ENCODE measurements around the gene ZSCAN21. TPM values are rescaled to one million over a fixed set of nuclear protein-coding genes. Genes with fewer than 3 reads are reported as not detected.

ZSCAN21 gene
- total RNA-seq, 2 experiments from 2014 or later, result 6.9 TPM

DNA sequence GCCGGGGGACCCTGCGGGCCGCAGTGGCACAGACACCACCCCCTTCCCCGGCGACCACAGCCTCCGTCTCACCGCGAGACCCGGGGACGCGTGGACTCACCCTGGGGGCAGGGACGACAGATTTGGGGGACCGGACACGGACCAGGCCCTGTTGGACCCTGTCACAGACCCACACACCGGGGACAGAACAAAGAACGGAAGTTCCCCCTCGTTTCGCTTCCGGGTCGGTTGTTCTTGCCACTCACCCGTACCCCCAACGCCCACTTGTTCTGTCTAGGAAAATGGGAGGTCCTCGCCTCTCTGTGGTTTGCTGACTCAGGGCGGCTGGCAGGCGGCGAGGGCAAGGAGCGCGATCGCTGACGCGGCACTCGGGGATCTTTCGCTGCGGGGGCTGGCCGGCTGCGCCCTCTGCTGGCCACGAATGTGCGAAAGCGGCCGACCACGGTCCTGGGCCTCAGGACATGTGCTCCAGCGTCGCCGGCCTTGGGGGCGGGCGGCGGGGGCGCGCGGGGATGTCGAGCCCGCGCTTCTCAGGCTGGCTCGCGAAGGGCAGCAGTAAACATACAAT, 32.0 kb downstream of the ZSCAN21 start, which contains the start of gene ZNF3:
Gene ZNF3, minus strand, starts transcription at position 189 of the 568 bp plus-strand sequence. CDS start 4,366 bp downstream, outside the sequence.
- peak; percentile 98 for DNase-seq
- peaks cover 3% of the 10 kb centered on the region for H3K27me3 Mint-ChIP-seq
- H3K27ac Mint-ChIP-seq, result peak within 1 kb of the TSS; percentile 79
- H3K4me3 Mint-ChIP-seq, result peak within 1 kb of the TSS; percentile 81
- no peaks in the 10 kb centered on the region for H3K9me3 Mint-ChIP-seq
- CTCF ChIA-PET, result interaction anchor here (0.7 to 1.7 kb wide), 14 partner anchors 11 to 347 kb away, joined by 3 to 21 read pairs (median 4); partner anchors contain the start of genes AP4M1, MCM7 and ZSCAN21
- POLR2A ChIA-PET, result interaction anchor here (0.8 to 11.1 kb wide), 9 partner anchors 11 to 354 kb away, joined by 3 to 169 read pairs (median 7); partner anchors contain the start of genes AP4M1, MBLAC1, MCM7 and TRIM4
- H3K36me3 Mint-ChIP-seq (ENCODE audit: low read depth), result peaks cover 31% of the 10 kb centered on the region
- H3K4me1 Mint-ChIP-seq, result peaks cover 33% of the 10 kb centered on the region

GRCh38 chr7:100082978-100083377, 33.4 kb downstream of the ZSCAN21 start:
- Mint-ChIP-seq H3K9me3 (no peaks in the 10 kb centered on the region), H3K36me3 (ENCODE audit: low read depth) (peaks cover 22% of the 10 kb centered on the region), H3K27ac (no peak overlapping the region), H3K4me1 (peaks cover 37% of the 10 kb centered on the region), H3K4me3 (peak overlapping the region; percentile 81), H3K27me3 (peaks cover 3% of the 10 kb centered on the region)
- CTCF ChIA-PET, result interaction anchor here (0.6 to 1.7 kb wide), 18 partner anchors 9 to 623 kb away, joined by 3 to 21 read pairs (median 4); partner anchors contain the start of genes AP4M1, MCM7, POP7 and ZSCAN21
- DNase-seq, result no peak
- POLR2A ChIA-PET, result interaction anchor here (0.6 to 11.1 kb wide), 11 partner anchors 10 to 347 kb away, joined by 3 to 169 read pairs (median 5); partner anchors contain the start of genes AP4M1, MBLAC1, MCM7 and MEPCE

DNA sequence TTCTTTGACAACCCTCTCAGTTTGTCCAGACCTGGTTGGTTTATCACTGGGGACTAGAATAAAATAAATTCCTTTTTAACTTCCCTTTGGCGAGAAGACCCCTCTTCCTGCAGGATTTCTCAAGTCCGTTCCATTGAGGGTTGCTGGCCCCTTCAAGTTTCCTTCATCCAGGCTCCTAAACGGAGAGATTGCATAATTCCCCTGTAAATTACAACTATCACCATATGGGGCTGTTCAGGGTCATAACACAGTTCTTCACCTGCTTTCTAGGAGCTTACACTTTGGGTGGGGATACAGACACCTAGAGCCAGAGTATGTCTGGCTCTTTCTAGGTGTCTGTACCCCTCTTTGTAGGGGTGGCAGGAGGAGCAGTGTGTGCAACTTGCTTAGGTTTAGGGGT, 35.9 kb downstream of the ZSCAN21 start:
- Mint-ChIP-seq H3K4me3 (no peak overlapping the region), H3K4me1 (peaks cover 41% of the 10 kb centered on the region), H3K9me3 (no peaks in the 10 kb centered on the region), H3K27me3 (peaks cover 3% of the 10 kb centered on the region), H3K27ac (no peak overlapping the region), H3K36me3 (ENCODE audit: low read depth) (peaks cover 17% of the 10 kb centered on the region)
- no peak for DNase-seq
- ChIA-PET POLR2A (interaction anchor here (0.7 to 11.1 kb wide), 3 partner anchors 10 to 166 kb away, joined by 3 to 169 read pairs (median 3); partner anchors contain the start of genes AP4M1, MCM7 and TRIM4), CTCF (no interaction called here)

DNA sequence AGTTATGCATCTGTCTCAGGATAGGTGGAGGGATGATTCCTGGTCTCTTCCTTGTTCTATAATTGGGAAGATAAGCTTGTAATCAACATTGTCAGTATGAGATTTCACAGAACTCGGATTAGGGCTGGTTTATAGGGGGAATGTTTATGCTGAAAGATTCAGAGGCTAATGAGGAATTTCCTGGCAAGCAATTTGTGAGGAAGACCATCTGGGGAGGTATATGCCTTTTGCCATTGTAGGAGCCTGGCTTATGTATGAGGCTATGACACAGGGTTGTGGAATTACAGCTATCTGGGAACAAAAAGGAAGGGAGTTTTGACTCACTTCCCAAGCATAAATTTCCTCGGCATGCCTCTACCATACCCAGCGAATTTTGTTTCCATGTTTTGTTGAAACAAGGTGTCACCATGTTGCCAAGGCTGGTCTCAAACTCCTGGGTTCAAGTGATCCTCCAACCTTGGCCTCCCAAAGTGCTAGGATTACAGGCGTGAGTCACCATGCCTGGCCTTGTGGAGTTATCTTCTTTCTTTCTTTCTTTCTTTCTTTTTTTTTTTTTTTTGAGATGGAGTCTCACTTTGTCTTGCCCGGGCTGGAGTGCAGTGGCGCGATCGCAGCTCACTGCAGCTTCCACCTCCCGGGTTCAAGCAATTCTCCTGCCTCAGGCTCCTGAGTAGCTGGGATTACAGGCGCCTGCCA, 37.6 kb downstream of the ZSCAN21 start:
- H3K9me3 Mint-ChIP-seq, result no peaks in the 10 kb centered on the region
- peak overlapping the region; percentile 28 for H3K4me3 Mint-ChIP-seq
- CTCF ChIA-PET, result interaction anchor here (0.6 to 1.4 kb wide), 2 partner anchors 54 to 321 kb away, joined by 3 to 4 read pairs; no protein-coding TSS in a partner anchor
- POLR2A ChIA-PET, result interaction anchor here (1.4 to 11.1 kb wide), 2 partner anchors 10 to 14 kb away, joined by 3 to 169 read pairs; partner anchors contain the start of genes AP4M1 and MCM7
- H3K36me3 Mint-ChIP-seq (ENCODE audit: low read depth), result peaks cover 28% of the 10 kb centered on the region
- H3K4me1 Mint-ChIP-seq, result peaks cover 44% of the 10 kb centered on the region
- peaks cover 3% of the 10 kb centered on the region for H3K27me3 Mint-ChIP-seq
- H3K27ac Mint-ChIP-seq, result peak overlapping the region; percentile 4
- no peak for DNase-seq

- Mint-ChIP-seq H3K27ac (peak overlapping the region; percentile 83), H3K27me3 (no peaks in the 10 kb centered on the region), H3K9me3 (no peaks in the 10 kb centered on the region), H3K36me3 (ENCODE audit: low read depth) (peaks cover 38% of the 10 kb centered on the region), H3K4me3 (peak overlapping the region; percentile 89), H3K4me1 (peaks cover 39% of the 10 kb centered on the region)
- ChIA-PET CTCF (interaction anchor here (1.0 to 1.4 kb wide), 3 partner anchors 43 to 320 kb away, joined by 4 to 6 read pairs (median 4); no protein-coding TSS in a partner anchor), POLR2A (interaction anchor here (0.7 to 11.1 kb wide), 6 partner anchors 9 to 73 kb away, joined by 3 to 169 read pairs (median 4); partner anchors contain the start of genes AP4M1, MBLAC1, MCM7 and ZKSCAN1)
- no peak for DNase-seq
Measured at GRCh38 chr7:100088095-100088620, 38.6 kb downstream of the ZSCAN21 start.

- peaks cover 41% of the 10 kb centered on the region for H3K4me1 Mint-ChIP-seq
- H3K36me3 Mint-ChIP-seq (ENCODE audit: low read depth), result peaks cover 44% of the 10 kb centered on the region
- POLR2A ChIA-PET, result interaction anchor here (0.7 to 11.1 kb wide), 8 partner anchors 9 to 74 kb away, joined by 3 to 169 read pairs (median 4); partner anchors contain the start of genes AP4M1, MBLAC1, MCM7 and ZKSCAN1
- CTCF ChIA-PET, result interaction anchor here (1.0 to 1.5 kb wide), 4 partner anchors 12 to 319 kb away, joined by 3 to 6 read pairs (median 4); partner anchors contain the start of genes AP4M1 and MCM7
- H3K4me3 Mint-ChIP-seq, result peak within 1 kb of the TSS; percentile 89
- DNase-seq, result peak; percentile 85
- H3K27ac Mint-ChIP-seq, result peak within 1 kb of the TSS; percentile 83
- no peaks in the 10 kb centered on the region for H3K9me3 Mint-ChIP-seq
- no peaks in the 10 kb centered on the region for H3K27me3 Mint-ChIP-seq
Measured at GRCh38 chr7:100088621-100089457, 39.3 kb downstream of the ZSCAN21 start, which contains the start of gene COPS6. Gene COPS6, plus strand, starts transcription at chr7:100088969. Its CDS starts 22 bp downstream, at chr7:100088991.

GRCh38 chr7:100089458-100090196, 40.1 kb downstream of the ZSCAN21 start:
- POLR2A ChIA-PET, result interaction anchor here (0.6 to 11.1 kb wide), 6 partner anchors 11 to 74 kb away, joined by 4 to 169 read pairs (median 6); partner anchors contain the start of genes AP4M1, MBLAC1, MCM7 and ZKSCAN1
- Mint-ChIP-seq H3K9me3 (no peaks in the 10 kb centered on the region), H3K4me3 (peak overlapping the region; percentile 89), H3K36me3 (ENCODE audit: low read depth) (peaks cover 52% of the 10 kb centered on the region), H3K27ac (peak overlapping the region; percentile 83), H3K4me1 (peaks cover 41% of the 10 kb centered on the region), H3K27me3 (no peaks in the 10 kb centered on the region)
- CTCF ChIA-PET, result interaction anchor here (1.5 kb wide), 1 partner anchor 12 kb away, joined by 3 read pairs; the partner anchor contains the start of genes AP4M1 and MCM7
- no peak for DNase-seq

DNA sequence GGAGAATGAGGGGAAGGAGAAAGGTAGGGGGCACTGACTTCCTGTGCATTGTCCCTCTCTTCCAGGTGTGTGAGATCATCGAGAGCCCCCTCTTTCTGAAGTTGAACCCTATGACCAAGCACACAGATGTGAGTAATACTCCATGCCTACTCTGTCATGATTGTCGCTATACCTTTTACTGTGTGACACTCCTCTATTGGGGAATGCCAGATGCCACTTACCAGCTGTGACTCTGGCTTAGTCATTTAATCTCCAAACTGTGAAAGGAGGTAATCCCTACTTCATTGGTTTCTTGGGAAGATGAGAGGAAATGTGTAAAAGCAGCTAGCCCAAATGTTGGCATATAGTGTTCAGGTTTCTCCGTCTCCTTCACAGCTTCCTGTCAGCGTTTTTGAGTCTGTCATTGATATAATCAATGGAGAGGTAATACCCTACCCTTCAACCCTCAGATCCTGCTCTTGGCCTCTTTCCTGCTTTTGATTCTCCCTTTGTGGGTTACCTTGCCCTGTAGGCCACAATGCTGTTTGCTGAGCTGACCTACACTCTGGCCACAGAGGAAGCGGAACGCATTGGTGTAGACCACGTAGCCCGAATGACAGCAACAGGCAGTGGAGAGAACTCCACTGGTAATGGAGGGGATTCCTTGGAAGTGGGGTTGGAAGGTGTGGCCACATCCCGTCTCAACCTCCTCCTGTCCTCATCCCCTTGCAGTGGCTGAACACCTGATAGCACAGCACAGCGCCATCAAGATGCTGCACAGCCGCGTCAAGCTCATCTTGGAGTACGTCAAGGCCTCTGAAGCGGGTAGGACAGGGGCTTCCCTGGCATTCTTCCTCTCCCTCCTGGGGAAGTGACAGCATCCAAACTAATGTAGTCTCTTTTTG, 41.2 kb downstream of the ZSCAN21 start:
- H3K36me3 Mint-ChIP-seq (ENCODE audit: low read depth), result peaks cover 64% of the 10 kb centered on the region
- CTCF ChIA-PET, result interaction anchor here (0.6 to 1.5 kb wide), 2 partner anchors 11 to 39 kb away, joined by 3 read pairs; partner anchors contain the start of genes AP4M1 and MCM7
- DNase-seq, result no peak
- H3K9me3 Mint-ChIP-seq, result no peaks in the 10 kb centered on the region
- H3K4me3 Mint-ChIP-seq, result peak overlapping the region; percentile 45
- no peaks in the 10 kb centered on the region for H3K27me3 Mint-ChIP-seq
- POLR2A ChIA-PET, result interaction anchor here (0.9 to 11.1 kb wide), 6 partner anchors 10 to 37 kb away, joined by 3 to 169 read pairs (median 6); partner anchors contain the start of genes AP4M1, CNPY4, MBLAC1 and MCM7
- peaks cover 46% of the 10 kb centered on the region for H3K4me1 Mint-ChIP-seq
- H3K27ac Mint-ChIP-seq, result peak overlapping the region; percentile 55

DNA sequence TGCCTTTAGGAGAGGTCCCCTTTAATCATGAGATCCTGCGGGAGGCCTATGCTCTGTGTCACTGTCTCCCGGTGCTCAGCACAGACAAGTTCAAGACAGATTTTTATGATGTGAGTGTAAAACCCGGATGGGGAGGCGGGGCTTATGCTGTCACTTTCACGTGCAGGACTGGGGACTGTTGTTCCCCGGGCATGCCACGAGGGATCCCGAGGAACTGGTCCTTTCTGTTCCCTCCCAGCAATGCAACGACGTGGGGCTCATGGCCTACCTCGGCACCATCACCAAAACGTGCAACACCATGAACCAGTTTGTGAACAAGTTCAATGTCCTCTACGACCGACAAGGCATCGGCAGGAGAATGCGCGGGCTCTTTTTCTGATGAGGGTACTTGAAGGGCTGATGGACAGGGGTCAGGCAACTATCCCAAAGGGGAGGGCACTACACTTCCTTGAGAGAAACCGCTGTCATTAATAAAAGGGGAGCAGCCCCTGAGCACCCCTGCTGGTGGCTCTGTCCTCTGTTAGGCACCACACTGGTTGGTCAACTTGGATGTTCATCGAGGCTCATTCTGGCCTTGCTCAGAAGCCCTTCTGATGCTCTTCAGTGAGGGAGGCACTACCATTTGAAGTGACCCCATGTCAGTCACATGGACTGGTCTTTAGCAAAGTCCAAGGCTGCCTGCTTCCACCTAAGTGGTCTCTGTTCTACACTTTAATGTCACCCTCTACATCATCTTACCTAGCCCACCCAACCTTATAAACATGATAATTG, 42.0 kb downstream of the ZSCAN21 start:
- H3K27me3 Mint-ChIP-seq, result no peaks in the 10 kb centered on the region
- H3K36me3 Mint-ChIP-seq (ENCODE audit: low read depth), result peaks cover 70% of the 10 kb centered on the region
- no peak for DNase-seq
- H3K4me1 Mint-ChIP-seq, result peaks cover 46% of the 10 kb centered on the region
- H3K4me3 Mint-ChIP-seq, result peak overlapping the region; percentile 18
- CTCF ChIA-PET, result interaction anchor here (1.3 kb wide), 1 partner anchor 9 kb away, joined by 4 read pairs; no protein-coding TSS in a partner anchor
- H3K9me3 Mint-ChIP-seq, result no peaks in the 10 kb centered on the region
- POLR2A ChIA-PET, result interaction anchor here (0.9 to 11.1 kb wide), 7 partner anchors 9 to 37 kb away, joined by 3 to 169 read pairs (median 7); partner anchors contain the start of genes AP4M1, CNPY4, MBLAC1 and MCM7
- peak overlapping the region; percentile 42 for H3K27ac Mint-ChIP-seq

Measured in activated CD4-positive, alpha-beta memory T cell treated with anti-CD3 and anti-CD28 coated beads, Interleukin-2, amount 10 ng/mL, durations not matched to agents 7 days and 5 days (primary cell).